ENCODE measurements around the gene KIZ.

The KIZ gene

GRCh38 chr20:21105429-21106170, 20.3 kb upstream of the KIZ start:
- DNase-seq = peak; percentile 63

- DNase-seq = no peak
Observed at GRCh38 chr20:21106171-21107017, 19.5 kb upstream of the KIZ start, which contains the start of gene LINC00237. TSS of gene LINC00237 (minus strand) at chr20:21106358.

GRCh38 chr20:21109144-21109543, 16.7 kb upstream of the KIZ start:
- DNase-seq = no peak

- no peak for DNase-seq
Observed at GRCh38 chr20:21110811-21111210, 15.1 kb upstream of the KIZ start.

DNA sequence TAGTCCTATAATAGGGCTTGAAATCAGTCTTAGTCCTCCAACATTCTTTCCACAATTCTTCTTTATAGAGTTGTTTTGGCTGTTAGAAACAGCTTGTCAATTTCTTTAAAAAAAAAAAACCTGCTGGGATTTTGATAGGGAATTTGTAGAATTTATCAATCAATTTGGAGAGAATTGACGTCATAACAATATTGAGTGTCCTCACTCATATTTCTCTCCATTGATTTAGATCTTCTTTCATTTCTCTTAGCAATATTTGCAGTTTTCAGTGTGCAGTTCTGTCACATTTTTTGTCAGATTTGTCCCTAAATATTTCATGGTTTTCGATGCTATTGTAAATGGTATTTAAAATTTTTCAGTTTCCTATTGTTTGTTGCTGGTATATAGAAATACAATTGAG, 14.5 kb upstream of the KIZ start:
- DNase-seq = no peak

DNA sequence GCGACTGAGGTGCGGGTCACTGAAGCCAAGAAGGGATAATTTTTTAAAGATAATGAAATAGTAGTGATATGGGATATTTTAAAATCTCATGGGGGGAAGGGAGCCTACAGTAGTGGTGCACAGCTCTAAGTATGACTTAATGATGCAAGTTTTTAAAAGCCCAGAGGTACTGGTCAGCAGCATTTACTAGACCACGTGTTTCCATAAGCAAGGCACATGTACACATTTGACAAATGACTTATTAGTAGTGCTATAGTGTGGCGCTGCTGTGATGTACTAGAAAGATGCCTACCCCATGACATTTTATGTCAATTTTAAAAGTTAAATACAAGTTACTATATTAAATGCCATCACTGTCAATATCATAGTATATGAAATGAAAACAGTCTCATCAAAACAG, 12.2 kb upstream of the KIZ start:
- no peak for DNase-seq

GRCh38 chr20:21114584-21114983, 11.3 kb upstream of the KIZ start:
- no peak for DNase-seq

DNA sequence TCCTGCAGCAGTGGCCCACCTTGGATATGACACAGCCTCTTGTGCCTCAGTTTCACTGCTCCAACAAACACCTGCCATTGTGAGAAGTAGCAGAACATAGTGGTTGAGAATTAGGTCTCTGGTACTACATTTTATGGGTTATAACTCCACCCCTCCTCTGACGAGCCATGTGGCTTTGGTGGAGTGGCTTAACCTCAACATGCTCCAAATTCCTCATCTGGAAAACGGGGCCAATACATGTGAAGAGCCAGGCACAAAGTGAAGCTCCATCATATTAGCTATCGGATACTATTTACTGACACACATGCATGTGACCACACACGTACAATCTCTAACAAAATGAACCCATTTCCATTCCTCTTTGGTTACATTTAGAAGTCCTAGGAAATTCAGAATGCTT, 8.4 kb upstream of the KIZ start:
- DNase-seq = no peak

DNA sequence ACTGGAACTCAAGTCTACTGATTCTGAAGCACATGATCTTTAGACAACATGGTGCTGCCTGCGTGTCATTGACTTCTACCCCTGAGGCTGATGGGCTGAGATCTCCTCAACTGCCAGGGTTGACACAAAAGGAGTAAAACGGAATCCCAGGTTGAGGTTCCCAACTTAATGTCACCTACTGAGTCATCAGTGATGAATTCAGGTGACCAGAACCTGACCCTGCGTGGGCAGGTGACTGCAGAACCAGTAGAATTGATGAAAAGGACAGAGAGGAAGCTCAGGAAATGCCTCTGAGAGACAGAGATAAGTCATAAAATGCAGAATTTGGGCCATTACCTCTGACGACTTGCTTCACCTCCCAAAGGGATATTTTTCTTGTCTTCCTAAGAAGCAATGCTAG, 7.7 kb upstream of the KIZ start:
- DNase-seq = no peak

DNA sequence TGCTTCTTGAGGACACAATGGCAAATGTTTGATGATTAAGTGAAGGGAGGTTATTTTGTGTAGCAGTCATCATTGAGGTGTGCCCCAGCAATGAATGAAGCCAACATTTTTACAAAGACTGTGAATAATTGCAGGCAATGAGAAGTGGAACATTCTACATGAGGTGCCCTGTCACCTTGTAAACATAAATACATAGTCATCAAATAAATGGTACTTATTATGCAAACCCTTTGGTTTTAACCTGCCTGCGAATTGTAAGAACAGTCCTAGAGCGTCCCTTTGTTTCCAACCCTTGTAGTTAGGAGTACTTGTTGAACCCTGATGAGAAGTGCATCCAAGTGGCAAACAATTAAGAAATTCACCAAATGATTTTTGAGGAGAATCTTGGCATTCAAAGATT, 7.1 kb upstream of the KIZ start:
- DNase-seq = no peak

DNA sequence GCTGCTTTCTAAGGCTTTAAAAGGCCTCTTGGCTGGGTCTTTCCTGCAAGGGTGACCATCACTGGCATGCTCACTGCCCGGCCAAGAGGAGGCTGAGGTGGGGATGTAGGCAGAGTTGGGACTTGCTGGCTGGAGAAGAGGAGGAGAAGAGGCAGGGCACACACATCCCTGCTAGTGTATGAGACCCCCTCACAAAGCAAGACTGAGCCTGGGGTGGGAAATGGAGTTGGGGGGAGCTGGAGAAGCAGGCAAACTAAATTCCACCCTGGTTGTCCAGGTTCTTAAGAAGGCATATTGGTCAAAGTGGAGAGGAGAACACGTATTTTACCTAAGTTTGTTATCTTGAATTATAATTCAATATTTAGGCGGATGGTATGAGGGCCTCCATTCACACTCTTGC, 1.7 kb upstream of the KIZ start:
- DNase-seq = no peak

- DNase-seq = no peak
Observed at GRCh38 chr20:21125072-21125848, 622 bp upstream of the KIZ start.

- no peak for DNase-seq
Observed at GRCh38 chr20:21126581-21126870, 644 bp downstream of the KIZ start.

- no peak for DNase-seq
Observed at GRCh38 chr20:21127201-21127981, 1.5 kb downstream of the KIZ start.

DNA sequence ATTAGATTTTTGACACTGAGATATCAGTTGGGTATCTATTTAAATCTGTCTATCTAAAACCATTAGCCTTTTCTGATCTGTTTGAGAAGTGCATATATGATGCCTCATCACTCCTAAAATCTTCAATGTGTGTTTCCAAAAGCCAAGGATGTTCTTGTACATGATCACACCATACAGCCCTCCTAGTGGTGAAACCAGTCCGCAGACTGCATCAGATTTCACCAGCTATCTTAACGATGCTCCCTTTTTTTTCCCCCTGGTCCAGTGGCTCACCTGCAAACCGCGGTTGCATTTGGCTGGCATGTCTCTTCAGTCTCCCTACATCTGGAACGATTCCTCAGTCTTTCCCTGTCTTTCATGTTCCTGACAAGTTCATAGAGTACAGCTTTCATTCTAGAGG, 4.0 kb downstream of the KIZ start:
- DNase-seq = no peak

GRCh38 chr20:21133404-21133803, 7.5 kb downstream of the KIZ start:
- no peak for DNase-seq

- no peak for DNase-seq
Observed at GRCh38 chr20:21133917-21134622, 8.2 kb downstream of the KIZ start.

- no peak for DNase-seq
Observed at GRCh38 chr20:21134883-21135493, 9.1 kb downstream of the KIZ start.

- DNase-seq = no peak
Observed at GRCh38 chr20:21136015-21136732, 10.3 kb downstream of the KIZ start.

DNA sequence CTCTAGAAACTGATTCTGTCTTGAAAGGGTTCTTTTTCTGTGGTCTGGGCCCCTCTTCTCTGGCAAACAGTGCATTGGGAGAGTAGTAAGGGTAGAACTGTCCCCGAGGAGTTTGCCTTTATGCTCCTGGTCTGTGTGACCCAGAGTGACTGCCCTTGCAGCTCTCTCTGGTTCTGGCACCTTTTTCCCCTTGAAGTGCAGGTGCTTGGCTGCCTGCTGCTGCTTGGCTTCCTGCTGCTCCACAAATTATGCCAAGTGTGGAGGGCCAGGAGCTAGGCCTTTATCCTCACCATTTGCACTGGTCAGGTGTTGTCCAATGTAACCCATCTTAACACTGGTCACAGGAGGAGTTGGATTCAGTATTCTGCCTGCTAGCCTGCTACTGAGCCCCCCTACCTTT, 11.2 kb downstream of the KIZ start:
- DNase-seq = no peak

All from activated effector memory CD4-positive, alpha-beta T cell treated with anti-CD3 and anti-CD28 coated beads, Interleukin-2, amount 50 U/mL, for 16 hours (primary cell).